MM.1S (cell line): ENCODE measurements around the gene SLC8A3.

Experiments
- DNase-seq: peaks from one replicate; pipeline ENCODE4 v3.0.0-alpha.2; 2015
- H2AFZ ChIP-seq: fragments of 300-600 bp; sonication (generic); 2 replicates; pipeline ENCODE4 v1.6.0; 2016; ENCODE audit warnings: antibody characterized with exemption, low read length
- H3F3A ChIP-seq: fragments of 300-600 bp; sonication (generic); 2 replicates; pipeline ENCODE4 v1.6.1; 2016; ENCODE audit warnings: mild to moderate bottlenecking, antibody characterized with exemption, low read length, moderate library complexity, mixed read lengths; ENCODE audit not compliant: insufficient read depth
- H3K27ac ChIP-seq: fragments of 300-600 bp; sonication (generic); 2 replicates; pipeline ENCODE4 v1.5.1; 2016; ENCODE audit warnings: mild to moderate bottlenecking, low read length
- H3K27me3 ChIP-seq: fragments of 300-600 bp; sonication (generic); replicated peaks from 2 replicates; pipeline ENCODE4 v1.6.0; 2016; ENCODE audit warnings: low read length; ENCODE audit not compliant: insufficient read depth
- H3K36me3 ChIP-seq: fragments of 300-600 bp; sonication (generic); replicated peaks from 2 replicates; pipeline ENCODE4 v1.6.1; 2016; ENCODE audit warnings: mild to moderate bottlenecking, low read length, mixed read lengths; ENCODE audit not compliant: insufficient read depth
- H3K4me1 ChIP-seq: fragments of 300-600 bp; sonication (generic); 2 replicates; pipeline ENCODE4 v1.6.1; 2016; ENCODE audit warnings: low read length, mixed read lengths
- H3K4me2 ChIP-seq: fragments of 300-600 bp; sonication (generic); 2 replicates; pipeline ENCODE4 v1.6.0; 2016; ENCODE audit warnings: low read depth, low read length
- H3K4me3 ChIP-seq: fragments of 300-600 bp; sonication (generic); 2 replicates; pipeline ENCODE4 v1.5.1; 2016; ENCODE audit warnings: low read length, mixed read lengths
- H3K79me2 ChIP-seq: fragments of 300-600 bp; sonication (generic); 2 replicates; pipeline ENCODE4 v1.6.1; 2016; ENCODE audit warnings: mixed run types, low read length, mixed read lengths
- H3K9ac ChIP-seq: fragments of 300-600 bp; sonication (generic); 2 replicates; pipeline ENCODE4 v1.6.1; 2016; ENCODE audit warnings: low read length, mixed read lengths
- H3K9me2 ChIP-seq: fragments of 300-600 bp; sonication (generic); replicated peaks from 2 replicates; pipeline ENCODE4 v1.6.1; 2016; ENCODE audit warnings: mild to moderate bottlenecking, low read length, mixed read lengths; ENCODE audit not compliant: insufficient read depth
- H3K9me3 ChIP-seq: fragments of 300-600 bp; sonication (generic); replicated peaks from 2 replicates; pipeline ENCODE4 v1.6.1; 2016; ENCODE audit warnings: mild to moderate bottlenecking, low read length, mixed read lengths; ENCODE audit not compliant: insufficient read depth
- H4K20me1 ChIP-seq: fragments of 300-600 bp; sonication (generic); 2 replicates; pipeline ENCODE4 v1.6.1; 2016; ENCODE audit warnings: mild to moderate bottlenecking, low read length, moderate library complexity, mixed read lengths; ENCODE audit not compliant: insufficient read depth
- CTCF ChIP-seq: fragments of 300-600 bp; sonication (generic); IDR thresholded peaks from 2 replicates; pipeline ENCODE4 v1.5.1; 2016; ENCODE audit warnings: antibody characterized with exemption, low read length, mixed read lengths
- EZH2 ChIP-seq: fragments of 300-600 bp; sonication (generic); optimal IDR thresholded peaks from 2 replicates; pipeline ENCODE3; 2017; ENCODE audit warnings: low read depth, mild to moderate bottlenecking, antibody characterized with exemption, low read length, mixed read lengths
- EZH2phosphoT487 ChIP-seq: fragments of 300-600 bp; sonication (generic); IDR thresholded peaks from 2 replicates; pipeline ENCODE4 v1.6.1; 2018; ENCODE audit warnings: antibody characterized with exemption, low read length

Gene SLC8A3

DNA sequence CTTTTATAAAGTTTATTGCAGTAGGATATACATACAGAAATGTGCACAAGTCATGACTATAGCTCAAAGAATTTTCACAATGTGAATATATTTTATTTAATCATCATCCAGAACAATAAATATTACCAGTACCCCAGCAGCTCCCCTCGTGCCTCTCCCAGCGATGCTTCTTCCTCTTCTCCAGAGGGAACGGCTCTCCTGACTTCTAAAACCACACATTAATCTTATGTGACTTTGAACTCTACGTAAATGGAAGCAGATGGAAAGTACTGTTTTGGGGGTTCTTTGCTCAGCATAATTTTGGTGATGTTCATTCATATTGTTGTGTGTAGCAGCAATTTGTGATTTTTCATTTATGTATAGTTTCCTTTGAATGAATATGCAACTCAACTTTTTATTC, 4.6 kb upstream of the SLC8A3 start:
- Histone ChIP-seq H3K36me3 (no peaks in the 10 kb centered on the region), H3K79me2 (no peaks in the 10 kb centered on the region), H3K9ac (no peak overlapping the region), H3K4me2 (no peak overlapping the region), H3K9me3 (no peaks in the 10 kb centered on the region), H3K4me3 (no peak overlapping the region), H4K20me1 (no peaks in the 10 kb centered on the region), H3K4me1 (no peaks in the 10 kb centered on the region), H3K27ac (no peak overlapping the region), H3K9me2 (no peaks in the 10 kb centered on the region), H3F3A (no peaks in the 10 kb centered on the region), H3K27me3 (peaks cover 3% of the 10 kb centered on the region; the same call in 1 of the 2 replicates), H2AFZ (no peak overlapping the region)
- no peak for DNase-seq
- TF ChIP-seq EZH2 = no peak
- no peak for TF ChIP-seq CTCF
- no peak for TF ChIP-seq EZH2phosphoT487

GRCh38 chr14:70192915-70193314, 4.2 kb upstream of the SLC8A3 start:
- DNase-seq = no peak
- Histone ChIP-seq H3K36me3 (no peaks in the 10 kb centered on the region), H3K27me3 (peaks cover 3% of the 10 kb centered on the region), H3K9ac (no peak overlapping the region), H3K9me3 (no peaks in the 10 kb centered on the region), H3K9me2 (no peaks in the 10 kb centered on the region), H3K79me2 (no peaks in the 10 kb centered on the region), H3K4me2 (no peak overlapping the region), H4K20me1 (no peaks in the 10 kb centered on the region), H3K4me1 (no peaks in the 10 kb centered on the region), H3K27ac (no peak overlapping the region), H2AFZ (no peak overlapping the region), H3F3A (no peaks in the 10 kb centered on the region), H3K4me3 (no peak overlapping the region)
- TF ChIP-seq CTCF (no peak), EZH2 (no peak), EZH2phosphoT487 (no peak)

DNA sequence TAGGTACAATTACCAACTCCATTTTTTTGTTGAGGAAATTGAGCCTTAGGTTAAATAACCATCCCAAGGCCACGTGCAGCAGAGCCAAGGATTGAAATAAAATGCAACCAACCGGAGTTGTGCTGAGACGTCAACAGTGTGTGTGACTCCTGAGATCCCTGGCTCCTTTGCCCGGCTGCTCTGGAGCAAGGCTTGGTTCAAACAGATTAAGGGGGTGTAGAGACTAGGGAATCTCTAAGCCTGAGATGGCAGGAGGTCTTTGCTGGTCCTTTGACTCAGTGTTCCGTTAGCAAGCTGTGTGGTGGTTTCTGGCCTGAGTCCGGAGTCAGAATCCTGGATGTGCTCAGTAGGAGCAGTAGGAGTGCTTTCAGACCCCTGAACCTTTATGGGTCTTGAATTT, 1.4 kb upstream of the SLC8A3 start:
- Histone ChIP-seq H2AFZ (no peak overlapping the region), H3K27ac (no peak overlapping the region), H3K36me3 (no peaks in the 10 kb centered on the region), H3F3A (no peaks in the 10 kb centered on the region), H3K27me3 (peaks cover 3% of the 10 kb centered on the region), H3K79me2 (no peaks in the 10 kb centered on the region), H3K9ac (no peak overlapping the region), H4K20me1 (no peaks in the 10 kb centered on the region), H3K9me3 (no peaks in the 10 kb centered on the region), H3K4me3 (no peak overlapping the region), H3K4me1 (no peaks in the 10 kb centered on the region), H3K9me2 (no peaks in the 10 kb centered on the region), H3K4me2 (no peak overlapping the region)
- TF ChIP-seq EZH2phosphoT487 (no peak), CTCF (no peak)
- no peak for DNase-seq
